ENCODE measurements around the gene TYRO3.
A peak's percentile ranks its signal among the peaks of the same experiment; 100 is the strongest.
"Not testable (repeated sequence)": the region's sequence is repeated elsewhere in the genome, so short reads cannot be mapped to it uniquely, and the experiment has no call there.

Gene TYRO3

GRCh38 chr15:41553731-41554130, 5.3 kb upstream of the TYRO3 start:
- DNase-seq (ENCODE audit: low read depth in 2 of 2, low spot score in 1 of 2) = no peak

- no peak for DNase-seq (ENCODE audit: low read depth in 2 of 2, low spot score in 1 of 2)
Observed at GRCh38 chr15:41554343-41554742, 4.7 kb upstream of the TYRO3 start.

- DNase-seq (ENCODE audit: low read depth in 2 of 2, low spot score in 1 of 2) = no peak
Observed at GRCh38 chr15:41554915-41555314, 4.1 kb upstream of the TYRO3 start.

- no peak for DNase-seq (ENCODE audit: low read depth in 2 of 2, low spot score in 1 of 2)
Observed at GRCh38 chr15:41556677-41557076, 2.3 kb upstream of the TYRO3 start.

- peak; percentile 25 to 54 for DNase-seq (ENCODE audit: low read depth in 2 of 2, low spot score in 1 of 2)
Observed at GRCh38 chr15:41557673-41558399, 1.2 kb upstream of the TYRO3 start.

- no peak for DNase-seq (ENCODE audit: low read depth in 2 of 2, low spot score in 1 of 2)
Observed at GRCh38 chr15:41559239-41559782, 299 bp downstream of the TYRO3 start.

GRCh38 chr15:41560572-41560874, 1.5 kb downstream of the TYRO3 start:
- DNase-seq (ENCODE audit: low read depth in 2 of 2, low spot score in 1 of 2) = no peak

- DNase-seq (ENCODE audit: low read depth in 2 of 2, low spot score in 1 of 2) = no peak
Observed at GRCh38 chr15:41561104-41561776, 2.2 kb downstream of the TYRO3 start.

GRCh38 chr15:41561777-41562145, 2.7 kb downstream of the TYRO3 start:
- no peak for DNase-seq (ENCODE audit: low read depth in 2 of 2, low spot score in 1 of 2)

GRCh38 chr15:41562244-41562643, 3.2 kb downstream of the TYRO3 start:
- no peak for DNase-seq (ENCODE audit: low read depth in 2 of 2, low spot score in 1 of 2)

GRCh38 chr15:41562784-41563198, 3.8 kb downstream of the TYRO3 start:
- no peak for DNase-seq (ENCODE audit: low read depth in 2 of 2, low spot score in 1 of 2)

- no peak for DNase-seq (ENCODE audit: low read depth in 2 of 2, low spot score in 1 of 2)
Observed at GRCh38 chr15:41564286-41564959, 5.4 kb downstream of the TYRO3 start.

- DNase-seq (ENCODE audit: low read depth in 2 of 2, low spot score in 1 of 2) = no peak
Observed at GRCh38 chr15:41564960-41565502, 6.0 kb downstream of the TYRO3 start.

- no peak for DNase-seq (ENCODE audit: low read depth in 2 of 2, low spot score in 1 of 2)
Observed at GRCh38 chr15:41565702-41566101, 6.7 kb downstream of the TYRO3 start.

- no peak for DNase-seq (ENCODE audit: low read depth in 2 of 2, low spot score in 1 of 2)
Observed at GRCh38 chr15:41566121-41566885, 7.3 kb downstream of the TYRO3 start.

- DNase-seq (ENCODE audit: low read depth in 2 of 2, low spot score in 1 of 2) = no peak
Observed at GRCh38 chr15:41567261-41567660, 8.2 kb downstream of the TYRO3 start.

- no peak for DNase-seq (ENCODE audit: low read depth in 2 of 2, low spot score in 1 of 2)
Observed at GRCh38 chr15:41567862-41568261, 8.8 kb downstream of the TYRO3 start.

GRCh38 chr15:41568350-41569017, 9.5 kb downstream of the TYRO3 start:
- DNase-seq (ENCODE audit: low read depth in 2 of 2, low spot score in 1 of 2) = no peak

GRCh38 chr15:41569232-41569631, 10.2 kb downstream of the TYRO3 start:
- not testable (repeated sequence) for DNase-seq (ENCODE audit: low read depth in 2 of 2, low spot score in 1 of 2)

- no peak for DNase-seq (ENCODE audit: low read depth in 2 of 2, low spot score in 1 of 2)
Observed at GRCh38 chr15:41570764-41571163, 11.8 kb downstream of the TYRO3 start.

GRCh38 chr15:41571948-41572347, 12.9 kb downstream of the TYRO3 start:
- no peak for DNase-seq (ENCODE audit: low read depth in 2 of 2, low spot score in 1 of 2)

All from stimulated activated CD8-positive, alpha-beta memory T cell treated with anti-CD3 and anti-CD28 coated beads, Interleukin-4, amount 100 ng/mL, for 1 hour (primary cell).